ENCODE data around the gene KCNH8. TPM values are rescaled to one million over a fixed set of nuclear protein-coding genes. Genes with fewer than 3 reads are reported as not detected.

Gene KCNH8
- polyA plus RNA-seq, 3 donors from 2014 or later, result not detected

DNA sequence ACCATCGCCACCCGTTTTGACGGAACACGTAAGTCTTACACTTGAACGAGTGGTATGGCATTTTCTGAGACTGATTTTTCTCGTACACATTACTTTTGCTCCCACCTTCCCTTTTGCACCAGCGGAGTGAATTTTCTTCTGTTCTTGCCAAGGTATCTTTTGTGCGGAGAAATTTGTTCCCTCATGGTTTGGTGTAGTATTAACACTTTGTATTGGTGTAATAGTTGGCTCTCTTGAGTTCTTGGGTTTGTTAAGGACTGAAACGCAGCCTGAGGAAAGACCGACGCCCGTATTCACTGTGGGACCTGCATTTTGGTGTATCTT, 420 bp downstream of the KCNH8 start:
- Mint-ChIP-seq H3K36me3 (no peaks in the 10 kb centered on the region), H3K27me3 (ENCODE audit: low read depth in 3 of 3) (peaks cover 3 to 29% (median 16%) of the 10 kb centered on the region in 3 donors), H3K27ac (peak overlapping the region in 2 of 6 donors; percentile 4 to 18), H3K9me3 (peaks cover 0 to 13% (median 3%) of the 10 kb centered on the region in 6 donors), H3K4me3 (peak overlapping the region; percentile 69 to 84 (median 78)), H3K4me1 (peaks cover 21 to 32% of the 10 kb centered on the region in 2 donors)
- DNase-seq, result no peak

- H3K4me3 Mint-ChIP-seq, result peak overlapping the region in 3 of 5 donors; percentile 4 to 76 (median 26)
Measured at GRCh38 chr3:19149368-19149767, 1.1 kb downstream of the KCNH8 start.

DNA sequence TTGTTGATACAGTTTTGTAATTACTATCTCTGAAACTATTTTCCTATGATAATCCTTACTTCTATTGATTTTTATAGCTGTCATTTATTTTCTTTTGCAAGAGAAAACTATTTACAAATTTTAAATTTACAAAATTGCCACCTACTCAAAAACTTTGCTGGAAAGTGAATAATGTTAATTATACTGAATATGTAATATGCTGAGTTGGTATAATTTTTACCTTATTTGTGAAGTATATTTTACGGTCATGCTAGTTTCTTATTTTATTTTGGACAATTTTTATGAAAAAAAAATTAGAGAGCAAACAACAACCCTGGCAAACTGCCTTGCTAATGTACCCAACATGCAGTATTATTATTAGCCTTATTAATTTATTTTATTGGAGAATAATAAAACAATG, 2.9 kb downstream of the KCNH8 start:
- no peak for DNase-seq
- Mint-ChIP-seq H3K9me3 (peaks cover 0 to 3% (median under 1%) of the 10 kb centered on the region in 6 donors), H3K36me3 (no peaks in the 10 kb centered on the region), H3K27me3 (ENCODE audit: low read depth in 3 of 3) (peaks cover 0 to 23% (median 16%) of the 10 kb centered on the region in 3 donors), H3K4me3 (no peak overlapping the region), H3K4me1 (peaks cover 17 to 25% of the 10 kb centered on the region in 2 donors), H3K27ac (no peak overlapping the region)

More at GRCh38 chr3:19149368-19149767, 1.1 kb downstream of the KCNH8 start:
- H3K36me3 Mint-ChIP-seq, result no peaks in the 10 kb centered on the region
- peaks cover under 1 to 29% (median 16%) of the 10 kb centered on the region in 3 donors for H3K27me3 Mint-ChIP-seq (ENCODE audit: low read depth in 3 of 3)
- H3K27ac Mint-ChIP-seq, result no peak overlapping the region
- peaks cover 0 to 12% (median 3%) of the 10 kb centered on the region in 6 donors for H3K9me3 Mint-ChIP-seq
- DNase-seq, result no peak
- peaks cover 21 to 32% of the 10 kb centered on the region in 2 donors for H3K4me1 Mint-ChIP-seq

GRCh38 chr3:19154693-19155250, 6.5 kb downstream of the KCNH8 start:
- no peaks in the 10 kb centered on the region for H3K9me3 Mint-ChIP-seq
- no peak overlapping the region for H3K27ac Mint-ChIP-seq
- H3K4me3 Mint-ChIP-seq, result no peak overlapping the region
- peaks cover 0 to 3% (median 2%) of the 10 kb centered on the region in 3 donors for H3K27me3 Mint-ChIP-seq (ENCODE audit: low read depth in 3 of 3)
- no peaks in the 10 kb centered on the region for H3K36me3 Mint-ChIP-seq
- no peak for DNase-seq
- no peaks in the 10 kb centered on the region for H3K4me1 Mint-ChIP-seq

GRCh38 chr3:19155375-19155774, 7.1 kb downstream of the KCNH8 start:
- Mint-ChIP-seq H3K4me3 (no peak overlapping the region), H3K27me3 (ENCODE audit: low read depth in 3 of 3) (peaks cover 0 to 3% (median 2%) of the 10 kb centered on the region in 3 donors), H3K27ac (no peak overlapping the region), H3K36me3 (no peaks in the 10 kb centered on the region), H3K9me3 (peaks cover 0 to under 1% (median 0%) of the 10 kb centered on the region in 6 donors), H3K4me1 (no peaks in the 10 kb centered on the region)
- DNase-seq, result no peak

- Mint-ChIP-seq H3K27ac (no peak overlapping the region), H3K9me3 (peaks cover 0 to 3% (median 0%) of the 10 kb centered on the region in 6 donors), H3K27me3 (ENCODE audit: low read depth in 3 of 3) (peaks cover 0 to 10% (median 0%) of the 10 kb centered on the region in 3 donors), H3K36me3 (no peaks in the 10 kb centered on the region), H3K4me1 (no peaks in the 10 kb centered on the region), H3K4me3 (no peak overlapping the region)
- no peak for DNase-seq
Measured at GRCh38 chr3:19159966-19160635, 11.8 kb downstream of the KCNH8 start.

- Mint-ChIP-seq H3K27ac (no peak overlapping the region), H3K27me3 (ENCODE audit: low read depth in 3 of 3) (peaks cover 0 to 8% (median 0%) of the 10 kb centered on the region in 3 donors), H3K4me3 (no peak overlapping the region), H3K9me3 (peaks cover 0 to 3% (median 0%) of the 10 kb centered on the region in 6 donors), H3K4me1 (no peaks in the 10 kb centered on the region), H3K36me3 (no peaks in the 10 kb centered on the region)
- no peak for DNase-seq
Measured at GRCh38 chr3:19165654-19166053, 17.3 kb downstream of the KCNH8 start.

DNA sequence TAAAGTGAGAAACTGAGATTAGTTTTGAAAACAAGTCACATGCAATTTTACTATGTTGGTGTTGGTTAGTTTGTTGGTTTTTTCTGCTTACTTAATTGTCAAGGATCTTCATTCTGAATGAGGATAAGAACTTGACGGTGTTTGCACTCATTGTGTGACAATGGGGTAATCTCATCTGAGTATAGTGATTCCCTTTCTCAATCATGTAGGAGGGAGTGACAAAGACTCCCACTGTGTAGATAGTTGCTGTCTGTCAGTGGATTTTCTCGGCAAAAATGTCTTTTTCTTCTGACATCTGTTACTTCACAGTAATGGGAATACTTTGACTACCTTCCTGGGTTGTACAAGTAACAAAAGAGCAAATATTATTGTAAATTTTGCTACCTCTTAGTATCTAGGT, 23.5 kb downstream of the KCNH8 start:
- Mint-ChIP-seq H3K4me3 (no peak overlapping the region), H3K4me1 (no peaks in the 10 kb centered on the region), H3K27ac (no peak overlapping the region), H3K27me3 (ENCODE audit: low read depth in 3 of 3) (peaks cover 0 to 3% (median 0%) of the 10 kb centered on the region in 3 donors), H3K36me3 (no peaks in the 10 kb centered on the region), H3K9me3 (peaks cover 0 to 4% (median 0%) of the 10 kb centered on the region in 6 donors)
- DNase-seq, result no peak

DNA sequence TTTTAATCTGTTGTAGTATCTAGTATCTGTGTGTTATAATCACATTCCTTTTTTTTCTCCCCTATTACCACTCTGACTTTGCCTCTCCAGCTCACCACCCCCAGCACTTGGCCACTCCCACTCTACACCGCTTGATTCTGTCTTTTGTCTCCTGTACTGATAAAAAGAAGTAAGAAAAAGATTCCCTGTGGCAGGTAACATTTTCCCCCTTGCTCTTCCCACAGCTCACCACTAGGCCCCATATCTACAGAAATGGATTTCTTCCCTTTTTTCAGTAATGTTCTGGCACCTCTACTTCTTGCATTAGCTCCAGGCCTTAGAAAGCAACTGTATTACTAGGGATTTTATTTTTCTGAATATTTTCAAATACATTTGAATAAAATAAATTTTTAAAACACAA, 25.6 kb downstream of the KCNH8 start:
- Mint-ChIP-seq H3K27me3 (ENCODE audit: low read depth in 3 of 3) (peaks cover 0 to 3% (median 0%) of the 10 kb centered on the region in 3 donors), H3K4me1 (no peaks in the 10 kb centered on the region), H3K9me3 (peaks cover 0 to 4% (median 0%) of the 10 kb centered on the region in 6 donors), H3K4me3 (no peak overlapping the region), H3K36me3 (no peaks in the 10 kb centered on the region), H3K27ac (no peak overlapping the region)
- no peak for DNase-seq

DNA sequence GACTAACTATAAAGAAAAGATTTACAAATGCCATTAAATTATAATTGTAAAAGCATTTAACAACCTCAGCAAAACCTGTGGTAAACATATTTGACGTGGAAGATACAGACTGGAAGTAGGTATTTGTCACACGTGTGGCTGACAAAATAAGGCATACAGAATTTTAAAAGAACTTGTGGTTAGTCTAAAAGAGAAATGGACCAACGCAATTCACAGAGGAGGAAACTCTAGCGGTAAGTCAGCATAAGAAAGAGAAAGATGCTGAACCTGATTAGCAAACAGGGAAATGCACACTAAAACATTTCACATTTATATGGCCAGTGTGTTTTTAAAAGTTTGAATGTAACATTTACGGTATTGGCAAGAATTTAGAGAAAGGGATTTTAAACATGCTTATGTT, 35.3 kb downstream of the KCNH8 start:
- no peak overlapping the region for H3K27ac Mint-ChIP-seq
- no peaks in the 10 kb centered on the region for H3K36me3 Mint-ChIP-seq
- no peak overlapping the region for H3K4me3 Mint-ChIP-seq
- no peaks in the 10 kb centered on the region for H3K27me3 Mint-ChIP-seq (ENCODE audit: low read depth in 3 of 3)
- peak in 1 of 3 donors; percentile 8 for DNase-seq
- H3K4me1 Mint-ChIP-seq, result peaks cover 0 to 8% of the 10 kb centered on the region in 2 donors
- peaks cover 0 to 2% (median 0%) of the 10 kb centered on the region in 6 donors for H3K9me3 Mint-ChIP-seq

- Mint-ChIP-seq H3K27me3 (ENCODE audit: low read depth in 3 of 3) (peaks cover 0 to 2% (median 0%) of the 10 kb centered on the region in 3 donors), H3K4me3 (no peak overlapping the region), H3K27ac (no peak overlapping the region), H3K4me1 (no peaks in the 10 kb centered on the region), H3K36me3 (no peaks in the 10 kb centered on the region), H3K9me3 (peaks cover 0 to 4% (median 0%) of the 10 kb centered on the region in 6 donors)
- no peak for DNase-seq
Measured at GRCh38 chr3:19190126-19190525, 41.8 kb downstream of the KCNH8 start.

DNA sequence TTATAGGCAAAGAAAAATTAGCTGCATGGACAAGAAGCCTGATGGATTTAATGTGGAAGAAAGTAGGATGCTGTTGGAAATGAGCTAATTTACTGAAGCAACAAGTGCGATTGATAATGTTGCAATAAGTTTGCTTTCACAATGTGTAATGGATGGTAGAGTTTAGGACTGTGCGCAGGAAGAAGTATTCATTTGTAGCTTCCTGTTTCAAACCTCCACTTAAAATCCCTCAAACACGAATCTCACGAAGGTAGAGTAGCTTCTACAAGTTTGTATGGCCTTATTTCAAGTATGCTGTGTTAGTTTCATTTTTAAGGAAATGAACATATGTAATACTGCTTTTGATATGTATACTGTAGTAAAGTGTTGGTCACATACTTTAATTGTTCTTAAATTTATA, 42.3 kb downstream of the KCNH8 start:
- DNase-seq, result no peak
- H3K36me3 Mint-ChIP-seq, result no peaks in the 10 kb centered on the region

GRCh38 chr3:19199131-19199530, 50.8 kb downstream of the KCNH8 start:
- Mint-ChIP-seq H3K27me3 (ENCODE audit: low read depth in 3 of 3) (peaks cover 0 to 3% (median 2%) of the 10 kb centered on the region in 3 donors), H3K27ac (no peak overlapping the region)

More for the DNA sequence above, 42.3 kb downstream of the KCNH8 start:
- no peak overlapping the region for H3K4me3 Mint-ChIP-seq
- H3K4me1 Mint-ChIP-seq, result no peaks in the 10 kb centered on the region
- peaks cover 0 to 4% (median 0%) of the 10 kb centered on the region in 6 donors for H3K9me3 Mint-ChIP-seq
- peaks cover 0 to 2% (median 0%) of the 10 kb centered on the region in 3 donors for H3K27me3 Mint-ChIP-seq (ENCODE audit: low read depth in 3 of 3)
- H3K27ac Mint-ChIP-seq, result no peak overlapping the region

GRCh38 chr3:19202303-19202702, 54.0 kb downstream of the KCNH8 start:
- no peaks in the 10 kb centered on the region for H3K4me1 Mint-ChIP-seq
- H3K9me3 Mint-ChIP-seq, result no peaks in the 10 kb centered on the region
- no peak overlapping the region for H3K4me3 Mint-ChIP-seq

More at GRCh38 chr3:19199131-19199530, 50.8 kb downstream of the KCNH8 start:
- Mint-ChIP-seq H3K9me3 (peaks cover 0 to 2% (median 0%) of the 10 kb centered on the region in 6 donors), H3K4me1 (no peaks in the 10 kb centered on the region), H3K4me3 (no peak overlapping the region), H3K36me3 (no peaks in the 10 kb centered on the region)
- DNase-seq, result no peak

More at GRCh38 chr3:19202303-19202702, 54.0 kb downstream of the KCNH8 start:
- Mint-ChIP-seq H3K36me3 (no peaks in the 10 kb centered on the region), H3K27me3 (ENCODE audit: low read depth in 3 of 3) (peaks cover 0 to 4% (median 1%) of the 10 kb centered on the region in 3 donors), H3K27ac (no peak overlapping the region)
- DNase-seq, result no peak
